Measurements from ENCODE around the gene R3HDM1. TPM values are rescaled to one million over a fixed set of nuclear protein-coding genes. Genes with fewer than 3 reads are reported as not detected.
"Not testable (repeated sequence)": the region's sequence is repeated elsewhere in the genome, so short reads cannot be mapped to it uniquely, and the experiment has no call there.

The R3HDM1 gene
- total RNA-seq, 3 donors from 2014 or later, result 22.3 to 26.1 (median 25.2) TPM

- Histone ChIP-seq H3K9me3 (no peaks in the 10 kb centered on the region), H3K4me1 (ENCODE audit: low read depth) (no peaks in the 10 kb centered on the region), H3K36me3 (ENCODE audit: low read depth) (no peaks in the 10 kb centered on the region), H3K4me3 (no peak overlapping the region)
- no peak for ATAC-seq
- TF ChIP-seq CTCF (IDR thresholded peaks at IDR 0.05), result no peak
- DNase-seq, result no peak
- intact Hi-C loops (cut with DNase I, micrococcal nuclease), result loop anchor here in 1 of 2 donors (10.0 kb wide), 1 partner anchor 698 kb away; no protein-coding TSS in a partner anchor
Observed at GRCh38 chr2:135703300-135703699, 172.0 kb downstream of the R3HDM1 start.

- intact Hi-C loops (cut with DNase I, micrococcal nuclease), result loop anchor here in 1 of 2 donors (10.0 kb wide), 1 partner anchor 699 kb away; no protein-coding TSS in a partner anchor
- H3K4me1 ChIP-seq (ENCODE audit: low read depth); H3K36me3 ChIP-seq (ENCODE audit: low read depth); H3K4me3 ChIP-seq; DNase-seq; ATAC-seq; H3K9me3 ChIP-seq: not testable (repeated sequence)
Observed at GRCh38 chr2:135704075-135704474, 172.8 kb downstream of the R3HDM1 start.

GRCh38 chr2:135708159-135708558 lies 176.9 kb downstream of the R3HDM1 start:
- DNase-seq (no peak), ATAC-seq (no peak)
- no peaks in the 10 kb centered on the region for H3K4me1 ChIP-seq (ENCODE audit: low read depth)
- H3K9me3 ChIP-seq, result no peaks in the 10 kb centered on the region
- no peaks in the 10 kb centered on the region for H3K36me3 ChIP-seq (ENCODE audit: low read depth)
- TF ChIP-seq CTCF (IDR thresholded peaks at IDR 0.05), result no peak
- intact Hi-C loops (cut with DNase I, micrococcal nuclease), result loop anchor here in 1 of 2 donors (10.0 kb wide), 1 partner anchor 703 kb away; no protein-coding TSS in a partner anchor
- H3K4me3 ChIP-seq, result no peak overlapping the region

GRCh38 chr2:135709992-135710391 lies 178.7 kb downstream of the R3HDM1 start:
- Histone ChIP-seq H3K36me3 (ENCODE audit: low read depth) (no peaks in the 10 kb centered on the region), H3K4me1 (ENCODE audit: low read depth) (no peaks in the 10 kb centered on the region), H3K9me3 (no peaks in the 10 kb centered on the region), H3K4me3 (no peak overlapping the region)
- peak; percentile 77 for TF ChIP-seq CTCF (IDR thresholded peaks at IDR 0.05)
- ATAC-seq (peak; percentile 73), DNase-seq (peak in 2 of 3 donors; percentile 65 to 67)
- intact Hi-C loops (cut with DNase I, micrococcal nuclease), result loop anchor here (10.0 kb wide), 1 partner anchor 705 kb away; no protein-coding TSS in a partner anchor

GRCh38 chr2:135715086-135715485 lies 183.8 kb downstream of the R3HDM1 start:
- not testable (repeated sequence) for H3K4me1 ChIP-seq (ENCODE audit: low read depth); DNase-seq; H3K9me3 ChIP-seq; ATAC-seq; H3K36me3 ChIP-seq (ENCODE audit: low read depth); H3K4me3 ChIP-seq
- intact Hi-C loops (cut with DNase I, micrococcal nuclease), result loop anchor here in 1 of 2 donors (10.0 kb wide), 1 partner anchor 710 kb away; no protein-coding TSS in a partner anchor

- no peaks in the 10 kb centered on the region for H3K9me3 ChIP-seq
- no peak for ATAC-seq
- intact Hi-C loops (cut with DNase I, micrococcal nuclease), result no loop called here
- DNase-seq, result no peak
- H3K4me3 ChIP-seq, result no peak overlapping the region
- no peaks in the 10 kb centered on the region for H3K36me3 ChIP-seq (ENCODE audit: low read depth)
- H3K4me1 ChIP-seq (ENCODE audit: low read depth), result no peaks in the 10 kb centered on the region
- TF ChIP-seq CTCF (IDR thresholded peaks at IDR 0.05), result no peak
Observed at GRCh38 chr2:135728064-135728743, 196.9 kb downstream of the R3HDM1 start.

Data from mucosa of descending colon (tissue), 3 donors.